ENCODE data around the gene PDZD7. TPM values are rescaled to one million over a fixed set of nuclear protein-coding genes. Genes with fewer than 3 reads are reported as not detected.

PDZD7 gene
- polyA plus RNA-seq, 1 of the 3 experiments (the other 2 are of a cell fraction), result 1.9 TPM

GRCh38 chr10:101071267-101071884 lies 40.4 kb upstream of the PDZD7 start:
- Histone ChIP-seq H3K4me1 (ENCODE audit: control insufficient read depth in 1 of 2, insufficient read depth in 2 of 2, low read depth in 1 of 2, low read length in 1 of 2) (peaks cover 0 to 4% of the 10 kb centered on the region in 2 experiments; a peak in 1 of 4 replicates), H4K20me1 (ENCODE audit: insufficient read depth) (no peaks in the 10 kb centered on the region), H3K9me2 (no peaks in the 10 kb centered on the region), H3K36me3 (replicated peaks in 1 of 2; ENCODE audit: control insufficient read depth in 1 of 2, insufficient read depth in 2 of 2, low read length in 1 of 2) (no peaks in the 10 kb centered on the region), H3K27me3 (ENCODE audit: insufficient read depth) (peaks cover 27% of the 10 kb centered on the region; the same call in 1 of the 2 replicates), H2AFZ (ENCODE audit: low read depth) (no peak overlapping the region), H3F3A (replicated peaks; ENCODE audit: insufficient read depth) (peaks cover 4% of the 10 kb centered on the region), H3K9ac (no peak overlapping the region), H3K79me2 (ENCODE audit: insufficient read depth) (no peaks in the 10 kb centered on the region), H3K27ac (ENCODE audit: low read depth in 2 of 2, low read length in 1 of 2) (no peak overlapping the region), H3K9me3 (no peaks in the 10 kb centered on the region), H3K4me3 (ENCODE audit: low read depth in 2 of 2, low read length in 1 of 2) (no peak overlapping the region), H3K4me2 (no peak overlapping the region)
- 72% methylated on average over 6 of the region's 6 CpGs for WGBS (ENCODE audit: low lambda C conversion rate)
- TF ChIP-seq RXRA (IDR thresholded peaks at IDR 0.05; ENCODE audit: borderline replicate concordance, low read depth) (no peak), RFX5 (IDR thresholded peaks at IDR 0.05; ENCODE audit: low read length) (no peak), YY1 (IDR thresholded peaks at IDR 0.05; ENCODE audit: low read depth) (no peak), TEAD4 (IDR thresholded peaks at IDR 0.05; ENCODE audit: borderline replicate concordance, insufficient read depth) (no peak), FOSL2 (IDR thresholded peaks at IDR 0.05; ENCODE audit: borderline replicate concordance, low read depth) (no peak), REST (IDR thresholded peaks at IDR 0.05; ENCODE audit: low read depth, low read length) (no peak), USF2 (IDR thresholded peaks at IDR 0.05; ENCODE audit: borderline replicate concordance, low read depth, low read length) (no peak)
- no peak for DNase-seq
- CTCF ChIA-PET, result interaction anchor here (0.7 to 18.9 kb wide), 14 partner anchors 10 to 69 kb away, joined by 3 to 234 read pairs (median 4); partner anchors contain the start of gene KAZALD1
- POLR2A ChIA-PET, result interaction anchor here (1.0 kb wide), 1 partner anchor 9 kb away, joined by 3 read pairs; no protein-coding TSS in a partner anchor

- Histone ChIP-seq H3K4me3 (ENCODE audit: low read depth in 2 of 2, low read length in 1 of 2) (no peak overlapping the region), H3K9me2 (no peaks in the 10 kb centered on the region), H3K79me2 (ENCODE audit: insufficient read depth) (no peaks in the 10 kb centered on the region), H3K4me2 (no peak overlapping the region), H3K4me1 (ENCODE audit: control insufficient read depth in 1 of 2, insufficient read depth in 2 of 2, low read depth in 1 of 2, low read length in 1 of 2) (peaks cover 0 to 15% of the 10 kb centered on the region in 2 experiments; a peak in 1 of 4 replicates), H3K9ac (no peak overlapping the region), H3K27me3 (ENCODE audit: insufficient read depth) (0 out of 2 replicates have a peak, but pooled peaks cover 14% of the 10 kb centered on the region), H3K36me3 (replicated peaks in 1 of 2; ENCODE audit: control insufficient read depth in 1 of 2, insufficient read depth in 2 of 2, low read length in 1 of 2) (no peaks in the 10 kb centered on the region), H4K20me1 (ENCODE audit: insufficient read depth) (no peaks in the 10 kb centered on the region), H3K27ac (ENCODE audit: low read depth in 2 of 2, low read length in 1 of 2) (no peak overlapping the region), H3F3A (replicated peaks; ENCODE audit: insufficient read depth) (peaks cover 4% of the 10 kb centered on the region), H2AFZ (ENCODE audit: low read depth) (no peak overlapping the region), H3K9me3 (no peaks in the 10 kb centered on the region)
- DNase-seq, result no peak
- CTCF ChIA-PET, result interaction anchor here (0.6 to 18.9 kb wide), 9 partner anchors 9 to 70 kb away, joined by 3 to 234 read pairs (median 25); partner anchors contain the start of genes PDZD7 and SFXN3
- TF ChIP-seq SIN3A (IDR thresholded peaks at IDR 0.05; ENCODE audit: borderline replicate concordance, low read depth, low read length), result no peak
- no CpG with 5 or more reads among the region's 3 CpGs for WGBS (ENCODE audit: low lambda C conversion rate)
- POLR2A ChIA-PET, result no interaction called here
These were observed 39.2 kb upstream of the PDZD7 start for GRCh38 chr10:101070098-101070497.
